Small intestine (tissue), 7 donors: ENCODE data around the gene UNC45B. TPM values are rescaled to one million over a fixed set of nuclear protein-coding genes. Genes with fewer than 3 reads are reported as not detected.
"Not testable (repeated sequence)": the region's sequence is repeated elsewhere in the genome, so short reads cannot be mapped to it uniquely, and the experiment has no call there.

ENCODE experiments used
- DNase-seq, 2 donors: peaks; one replicate each; pipeline versions ENCODE4 v3.0.0 to v3.0.0-alpha.2; 2013
- FAIRE-seq: peaks from 2 replicates; lab custom pipeline; 2012; peaks lifted over from hg19 to GRCh38; lab: Jason Lieb, UNC
- H3K27ac ChIP-seq, 3 donors: one replicate each; pipeline ENCODE4 v1.5.1; 2013; ENCODE audit warnings: low read length in 2 of 3, mild to moderate bottlenecking in 2 of 3, control low read depth in 1 of 3, inconsistent platforms in 1 of 3, low read depth in 1 of 3, moderate library complexity in 1 of 3
- H3K27me3 ChIP-seq, 3 donors: one replicate each; pipeline ENCODE4 v1.6.1; 2013; ENCODE audit warnings: low read length in 3 of 3, inconsistent platforms in 1 of 3; ENCODE audit not compliant: control insufficient read depth in 3 of 3, insufficient read depth in 3 of 3
- H3K36me3 ChIP-seq, 3 donors: one replicate each; pipeline ENCODE4 v1.6.1; 2013; ENCODE audit warnings: low read length in 3 of 3, inconsistent platforms in 1 of 3, low read depth in 1 of 3, mild to moderate bottlenecking in 1 of 3, moderate library complexity in 1 of 3; ENCODE audit not compliant: control insufficient read depth in 3 of 3, insufficient read depth in 2 of 3
- H3K4me1 ChIP-seq, 3 donors: one replicate each; pipeline ENCODE4 v1.6.1; 2013; ENCODE audit warnings: low read length in 2 of 3, inconsistent platforms in 1 of 3, low read depth in 1 of 3, mild to moderate bottlenecking in 1 of 3, moderate library complexity in 1 of 3; ENCODE audit not compliant: control insufficient read depth in 3 of 3, insufficient read depth in 2 of 3
- H3K4me3 ChIP-seq, 3 donors: one replicate each; pipeline ENCODE4 v1.5.1; 2013; ENCODE audit warnings: low read length in 3 of 3, control low read depth in 1 of 3, inconsistent platforms in 1 of 3, low read depth in 1 of 3, mild to moderate bottlenecking in 1 of 3, moderate library complexity in 1 of 3
- H3K9me3 ChIP-seq, 2 donors: one replicate each; pipeline ENCODE4 v1.6.1; 2013; ENCODE audit warnings: low read depth in 1 of 2, low read length in 1 of 2; ENCODE audit not compliant: control insufficient read depth in 2 of 2, insufficient read depth in 1 of 2
- WGBS, 3 donors: extraction: QIAGEN DNeasy Blood & Tissue Kit; methylation state at CpG; one replicate each; pipeline ENCODE4 v1.1.7; 2013; 5-methylcytosine and 5-hydroxymethylcytosine counted together
- polyA plus RNA-seq, 4 donors: library from polyadenylated mRNA; stranded (reverse) in 3 of 4; unstranded in 1 of 4; fragments of 200-250 nt in 3 of 4; fragments of 120-200 nt in 1 of 4; gene quantifications; one replicate each; pipeline versions ENCODE4 v1.2.1 to v1.2.3, GENCODE V29; 2013
- donor health status: healthy with polysubstance abuse.
- donor health status: control.
- donor health status: control.
- donor health status: Bipolar disorder and iron deficiency.
- donor health status: healthy.

The UNC45B gene
- polyA plus RNA-seq, 4 donors = 0.62 TPM; not detected in 3

DNA sequence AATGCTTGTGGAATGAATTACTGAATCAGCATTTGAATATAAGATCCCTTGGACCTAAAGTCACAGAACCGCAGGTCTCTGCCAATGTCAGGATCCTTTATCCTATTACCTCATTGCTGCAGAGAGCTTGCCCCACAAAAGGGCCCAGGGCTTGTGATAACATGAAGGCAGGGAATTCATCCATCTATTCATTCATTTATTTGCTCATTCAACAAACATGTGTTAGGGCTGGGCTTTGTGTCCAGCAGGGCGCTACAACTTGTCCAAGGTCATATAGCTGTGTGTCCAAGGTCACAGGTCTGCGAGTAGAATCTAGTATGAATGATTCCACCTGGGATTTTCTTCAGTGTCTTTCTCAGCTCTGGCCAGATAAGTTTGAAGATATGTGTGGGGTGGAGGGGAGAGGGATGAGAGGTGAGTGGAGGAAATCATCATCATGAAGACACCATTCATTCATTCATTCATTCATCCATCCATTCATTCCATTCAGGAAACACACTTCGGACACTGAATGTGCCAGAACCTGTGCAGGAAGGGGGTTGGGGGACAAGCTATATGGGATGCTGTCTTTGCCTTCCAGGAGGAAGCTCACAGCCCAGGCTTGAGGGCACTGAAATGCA is 1.3 kb upstream of the UNC45B start:
- WGBS, 3 donors = 66 to 79% (median 72%) methylated on average over 4 of the region's 4 CpGs
- Histone ChIP-seq H3K36me3 (no peaks in the 10 kb centered on the region), H3K27ac (no peak overlapping the region), H3K4me3 (no peak overlapping the region), H3K9me3 (no peaks in the 10 kb centered on the region), H3K27me3 (no peaks in the 10 kb centered on the region), H3K4me1 (no peaks in the 10 kb centered on the region)
- no peak for FAIRE-seq
- no peak for DNase-seq

- DNase-seq (no peak), FAIRE-seq (no peak)
- H3K4me1 ChIP-seq = no peaks in the 10 kb centered on the region
- H3K27ac ChIP-seq = no peak overlapping the region
- H3K36me3 ChIP-seq = no peaks in the 10 kb centered on the region
- H3K27me3 ChIP-seq = no peaks in the 10 kb centered on the region
- WGBS, 3 donors = 68 to 73% (median 71%) methylated on average over 9 of the region's 9 CpGs
- H3K9me3 ChIP-seq = no peaks in the 10 kb centered on the region
- H3K4me3 ChIP-seq = no peak overlapping the region
Observed at GRCh38 chr17:35148144-35148543, 527 bp downstream of the UNC45B start.

GRCh38 chr17:35149941-35150340 is 2.3 kb downstream of the UNC45B start:
- Histone ChIP-seq H3K4me3 (no peak overlapping the region), H3K9me3 (no peaks in the 10 kb centered on the region), H3K4me1 (no peaks in the 10 kb centered on the region), H3K27me3 (no peaks in the 10 kb centered on the region), H3K27ac (no peak overlapping the region), H3K36me3 (no peaks in the 10 kb centered on the region)
- DNase-seq = no peak
- no peak for FAIRE-seq
- 89 to 92% (median 90%) methylated on average over 11 of the region's 11 CpGs for WGBS, 3 donors

DNA sequence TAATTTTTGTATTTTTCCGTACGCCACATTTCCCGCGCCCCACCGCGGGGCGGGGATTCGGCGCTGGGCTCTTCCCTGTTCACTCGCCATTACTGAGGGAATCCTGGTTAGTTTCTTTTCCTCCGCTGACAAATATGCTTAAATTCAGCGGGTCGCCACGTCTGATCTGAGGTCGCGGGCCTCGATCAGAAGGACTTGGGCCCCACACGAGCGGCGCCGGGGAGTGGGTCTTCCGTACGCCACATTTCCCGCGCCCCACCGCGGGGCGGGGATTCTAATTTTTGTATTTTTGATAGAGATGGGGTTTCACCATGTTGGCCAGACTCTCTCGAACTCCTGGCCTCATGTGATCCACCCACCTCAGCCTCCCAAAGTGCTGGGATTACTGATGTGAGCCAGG is 3.5 kb downstream of the UNC45B start:
- not testable (repeated sequence) for H3K27ac ChIP-seq, H3K4me1 ChIP-seq, H3K36me3 ChIP-seq, H3K4me3 ChIP-seq, H3K9me3 ChIP-seq, H3K27me3 ChIP-seq, FAIRE-seq, DNase-seq
- 93 to 95% (median 95%) methylated on average over 29 of the region's 29 CpGs for WGBS, 3 donors

DNA sequence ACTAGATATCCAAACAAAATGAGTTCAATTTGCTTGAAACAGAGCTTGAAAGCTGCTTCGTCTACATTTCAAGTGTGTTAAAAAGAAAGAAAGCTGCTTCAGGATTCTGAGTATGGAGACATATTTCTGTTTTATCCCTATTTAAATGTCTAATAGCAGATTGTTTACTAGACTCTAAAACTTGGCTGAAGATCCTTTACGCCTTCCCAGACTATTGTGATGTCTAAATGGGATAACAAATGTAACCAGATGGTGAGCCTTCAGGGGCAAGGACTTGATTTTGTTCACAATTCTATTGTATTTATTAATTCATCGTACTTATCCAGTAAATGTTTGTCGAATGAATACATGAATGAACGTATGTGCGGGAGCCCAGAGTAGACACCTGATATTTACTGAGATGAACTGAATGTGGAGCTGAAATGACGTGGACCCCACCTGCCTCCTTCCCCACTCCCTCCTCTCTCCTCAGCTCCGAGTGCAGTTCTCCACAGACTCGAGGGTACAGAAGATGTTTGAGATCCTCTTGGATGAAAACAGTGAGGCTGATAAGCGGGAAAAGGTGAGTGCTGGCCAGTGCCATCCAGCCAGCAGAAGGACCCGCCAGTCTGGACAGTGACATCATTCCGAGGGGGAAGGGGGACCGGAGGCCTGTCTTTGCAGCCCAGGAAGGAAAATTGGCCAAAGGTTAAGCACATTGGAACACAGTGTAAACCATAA is 5.0 kb downstream of the UNC45B start:
- H3K9me3 ChIP-seq = no peaks in the 10 kb centered on the region
- DNase-seq (no peak), FAIRE-seq (no peak)
- H3K27me3 ChIP-seq = no peaks in the 10 kb centered on the region
- no peak overlapping the region for H3K4me3 ChIP-seq
- WGBS, 3 donors = 58 to 65% (median 59%) methylated on average over 13 of the region's 13 CpGs
- H3K4me1 ChIP-seq = no peaks in the 10 kb centered on the region
- no peaks in the 10 kb centered on the region for H3K36me3 ChIP-seq
- no peak overlapping the region for H3K27ac ChIP-seq

DNA sequence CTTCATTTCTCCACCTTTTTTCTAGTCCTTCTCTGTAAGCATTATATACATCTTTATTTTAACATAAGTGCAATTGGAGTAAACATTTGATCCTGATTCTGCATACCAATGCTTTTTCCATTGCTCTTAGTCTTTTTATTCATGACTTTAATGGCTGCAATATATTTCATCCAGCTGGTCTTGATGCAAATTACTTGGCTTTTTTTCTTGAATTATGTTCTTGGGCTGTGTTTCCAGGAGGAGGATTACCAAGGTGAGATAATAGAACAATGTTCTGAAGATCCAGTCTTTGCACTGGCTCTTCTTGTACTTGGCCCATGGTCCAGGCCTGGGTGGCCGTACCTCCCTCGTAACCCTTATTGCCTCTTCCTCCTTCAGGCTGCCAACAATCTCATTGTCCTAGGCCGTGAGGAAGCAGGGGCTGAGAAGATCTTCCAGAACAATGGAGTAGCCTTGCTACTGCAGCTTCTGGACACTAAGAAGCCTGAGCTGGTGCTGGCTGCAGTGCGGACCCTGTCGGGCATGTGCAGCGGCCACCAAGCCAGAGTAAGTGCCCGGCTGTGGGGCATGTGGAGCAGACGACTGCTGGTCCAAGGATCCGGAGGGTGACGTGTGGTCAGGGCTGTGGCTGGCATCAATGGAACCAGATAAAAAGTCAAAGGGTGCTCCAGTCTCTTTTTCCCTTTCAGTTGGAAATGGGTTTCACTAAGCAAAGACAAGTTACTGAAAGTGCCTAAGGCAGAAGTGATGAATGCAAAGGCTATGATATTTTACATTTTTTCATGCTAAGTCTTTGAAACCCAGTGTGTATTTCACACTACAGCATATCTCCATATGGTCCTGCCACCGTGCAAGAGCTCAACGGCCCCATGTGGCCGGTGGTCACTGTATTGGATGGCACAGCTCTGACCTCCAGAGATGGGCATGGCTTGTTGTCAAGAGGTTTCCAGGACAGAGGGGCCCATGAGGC is 6.9 kb downstream of the UNC45B start:
- H3K4me1 ChIP-seq = no peaks in the 10 kb centered on the region
- H3K4me3 ChIP-seq = no peak overlapping the region
- no peak overlapping the region for H3K27ac ChIP-seq
- FAIRE-seq = no peak
- no peaks in the 10 kb centered on the region for H3K9me3 ChIP-seq
- WGBS, 3 donors = 87 to 89% (median 89%) methylated on average over 13 of the region's 13 CpGs
- peaks cover 0 to 2% (median 0%) of the 10 kb centered on the region in 3 donors for H3K27me3 ChIP-seq
- H3K36me3 ChIP-seq = no peaks in the 10 kb centered on the region
- no peak for DNase-seq

- FAIRE-seq = no peak
- WGBS, 3 donors = 95 to 96% (median 96%) methylated on average over 7 of the region's 7 CpGs
- no peaks in the 10 kb centered on the region for H3K4me1 ChIP-seq
Observed at GRCh38 chr17:35155246-35155645, 7.6 kb downstream of the UNC45B start.

DNA sequence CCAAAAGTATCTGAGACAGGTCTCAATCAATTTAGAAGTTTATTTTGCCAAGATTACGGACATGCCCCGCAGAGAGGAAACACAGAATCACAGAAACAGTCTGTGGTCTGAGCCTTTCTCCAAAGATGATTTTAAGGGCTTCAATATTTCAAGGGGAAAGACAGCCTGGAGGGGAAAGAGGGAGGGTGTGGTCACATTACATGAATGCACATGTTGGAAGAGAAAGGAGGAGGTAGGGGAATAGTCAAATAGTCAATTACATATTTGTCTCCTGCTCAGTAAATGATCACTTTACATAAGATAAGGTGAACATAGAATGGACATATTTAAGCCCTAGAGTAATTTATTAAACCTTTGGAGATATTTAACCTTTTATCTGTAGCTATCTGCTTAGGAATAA is 12.3 kb downstream of the UNC45B start:
- Histone ChIP-seq H3K27ac (no peak overlapping the region), H3K36me3 (no peaks in the 10 kb centered on the region), H3K4me1 (no peaks in the 10 kb centered on the region), H3K27me3 (peaks cover 0 to 2% (median 2%) of the 10 kb centered on the region in 3 donors), H3K9me3 (peaks cover 0 to 2% of the 10 kb centered on the region in 2 donors), H3K4me3 (no peak overlapping the region)
- FAIRE-seq (no peak), DNase-seq (no peak)
- WGBS, 3 donors = 59 to 95% (median 77%) methylated on average over 2 of the region's 2 CpGs

More at GRCh38 chr17:35155246-35155645, 7.6 kb downstream of the UNC45B start:
- H3K36me3 ChIP-seq = no peaks in the 10 kb centered on the region
- no peak overlapping the region for H3K27ac ChIP-seq
- H3K27me3 ChIP-seq = peaks cover 0 to 2% (median 0%) of the 10 kb centered on the region in 3 donors
- H3K4me3 ChIP-seq = no peak overlapping the region
- no peak for DNase-seq
- H3K9me3 ChIP-seq = no peaks in the 10 kb centered on the region
